ENCODE measurements around the gene ALPI.

ALPI gene

DNA sequence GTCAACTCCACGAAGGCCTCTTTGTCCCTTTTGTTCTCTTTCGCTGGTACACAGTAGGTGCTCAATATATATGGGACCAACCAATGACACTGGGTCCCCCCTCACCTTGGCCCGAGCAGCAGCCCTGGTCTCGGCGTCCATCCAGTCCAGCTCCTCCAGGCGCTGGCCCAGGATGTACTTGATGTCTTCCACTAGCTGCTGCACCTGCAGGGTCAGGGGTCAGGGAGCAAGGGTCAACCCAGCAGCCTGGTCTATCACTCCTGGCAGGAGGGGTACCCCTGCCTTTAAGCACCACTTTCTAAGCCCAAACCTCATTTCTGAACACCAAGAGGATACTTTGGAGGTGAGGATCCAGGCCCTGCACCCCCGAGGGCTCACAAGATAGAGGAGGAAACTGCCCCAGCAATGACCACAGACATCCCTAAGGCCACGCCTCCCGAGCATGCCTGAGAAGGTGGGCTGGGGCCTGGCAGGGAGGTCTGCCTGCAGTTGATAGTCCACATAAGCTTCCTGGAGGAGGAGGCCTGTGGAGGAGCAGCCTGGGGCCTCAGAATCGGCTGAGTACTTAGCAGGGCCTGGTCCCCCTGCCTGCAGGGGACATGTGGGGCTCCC is 27.5 kb downstream of the ALPI start:
- Histone ChIP-seq H3K4me3 (ENCODE audit: low read depth, low read length) (no peak overlapping the region), H3K9me3 (ENCODE audit: control insufficient read depth, insufficient read depth, low read depth, low read length) (no peaks in the 10 kb centered on the region), H3K36me3 (ENCODE audit: control insufficient read depth in 2 of 2, insufficient read depth in 1 of 2, low read length in 2 of 2) (peaks cover 0 to 8% of the 10 kb centered on the region in 2 experiments; a peak in 1 of 3 replicates), H3K4me1 (ENCODE audit: control insufficient read depth, insufficient read depth, low read length) (no peaks in the 10 kb centered on the region), H3K27ac (ENCODE audit: extremely low read depth, low read depth, low read length) (no peak overlapping the region)
- ChIA-PET CTCF (no interaction called here), POLR2A (no interaction called here)
- no peak for TF ChIP-seq ZNF184 (tag by site-specific recombination; IDR thresholded peaks at IDR 0.05)
- TF ChIP-seq ZNF311 (tag by site-specific recombination; IDR thresholded peaks at IDR 0.05; ENCODE audit: borderline replicate concordance), result no peak
- TF ChIP-seq ZNF521 (tag by site-specific recombination; IDR thresholded peaks at IDR 0.05), result no peak
- TF ChIP-seq, protein P1, sequence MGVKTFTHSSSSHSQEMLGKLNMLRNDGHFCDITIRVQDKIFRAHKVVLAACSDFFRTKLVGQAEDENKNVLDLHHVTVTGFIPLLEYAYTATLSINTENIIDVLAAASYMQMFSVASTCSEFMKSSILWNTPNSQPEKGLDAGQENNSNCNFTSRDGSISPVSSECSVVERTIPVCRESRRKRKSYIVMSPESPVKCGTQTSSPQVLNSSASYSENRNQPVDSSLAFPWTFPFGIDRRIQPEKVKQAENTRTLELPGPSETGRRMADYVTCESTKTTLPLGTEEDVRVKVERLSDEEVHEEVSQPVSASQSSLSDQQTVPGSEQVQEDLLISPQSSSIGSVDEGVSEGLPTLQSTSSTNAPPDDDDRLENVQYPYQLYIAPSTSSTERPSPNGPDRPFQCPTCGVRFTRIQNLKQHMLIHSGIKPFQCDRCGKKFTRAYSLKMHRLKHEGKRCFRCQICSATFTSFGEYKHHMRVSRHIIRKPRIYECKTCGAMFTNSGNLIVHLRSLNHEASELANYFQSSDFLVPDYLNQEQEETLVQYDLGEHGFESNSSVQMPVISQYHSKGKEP (tag by site-specific recombination; IDR thresholded peaks at IDR 0.05), result no peak
- TF ChIP-seq ZNF302 (tag by site-specific recombination; IDR thresholded peaks at IDR 0.05; ENCODE audit: low read depth), result no peak
- no peak for TF ChIP-seq ZNF16 (tag by site-specific recombination; IDR thresholded peaks at IDR 0.05; ENCODE audit: low read depth)
- no peak for TF ChIP-seq ZNF768 (tag by site-specific recombination; IDR thresholded peaks at IDR 0.05)
- TF ChIP-seq ZNF473 (tag by site-specific recombination; IDR thresholded peaks at IDR 0.05), result no peak
- TF ChIP-seq SCRT1 (tag by site-specific recombination; IDR thresholded peaks at IDR 0.05; ENCODE audit: borderline replicate concordance), result no peak
- no peak for TF ChIP-seq ZNF394 (tag by site-specific recombination; IDR thresholded peaks at IDR 0.05; ENCODE audit: borderline replicate concordance)
- no peak for TF ChIP-seq GFI1B (tag by site-specific recombination; IDR thresholded peaks at IDR 0.05)
- TF ChIP-seq ZNF707 (tag by site-specific recombination; IDR thresholded peaks at IDR 0.05), result no peak

DNA sequence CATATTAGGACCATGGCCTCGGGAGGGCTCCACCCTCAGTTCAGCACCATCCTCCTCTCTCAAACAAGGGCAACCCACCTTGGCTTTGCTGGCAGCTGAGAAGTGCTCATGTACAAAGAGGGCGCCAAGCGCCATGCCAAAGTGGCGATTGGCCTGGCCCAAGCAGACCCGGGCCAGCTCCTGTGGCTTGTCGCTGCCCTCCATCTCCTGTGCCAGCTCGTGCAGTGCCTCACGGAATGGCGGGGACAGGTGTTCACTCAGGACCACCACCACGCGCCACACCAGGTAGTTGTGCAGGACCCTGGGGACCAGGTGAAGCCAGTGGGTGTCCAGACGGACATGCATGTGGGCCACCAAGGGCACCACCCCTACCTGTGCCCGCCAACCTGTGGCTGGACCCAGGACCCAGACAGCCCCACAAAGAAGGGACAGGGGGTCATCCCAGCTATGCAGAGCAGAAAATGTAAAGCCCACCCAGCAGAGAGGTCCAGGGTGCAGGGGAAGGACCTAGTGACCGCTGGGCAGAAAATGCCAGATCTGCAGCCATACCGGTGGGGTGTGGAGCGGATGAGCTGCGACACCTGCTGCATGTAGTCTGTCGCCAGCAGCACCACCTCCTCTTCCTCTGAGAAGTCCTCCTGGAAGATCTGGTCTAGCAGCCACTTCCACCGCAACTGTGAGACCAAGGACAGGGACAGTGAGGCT is 28.1 kb downstream of the ALPI start:
- Histone ChIP-seq H3K4me3 (ENCODE audit: low read depth, low read length) (no peak overlapping the region), H3K9me3 (ENCODE audit: control insufficient read depth, insufficient read depth, low read depth, low read length) (no peaks in the 10 kb centered on the region), H3K36me3 (ENCODE audit: control insufficient read depth in 2 of 2, insufficient read depth in 1 of 2, low read length in 2 of 2) (peaks cover 0 to 8% of the 10 kb centered on the region in 2 experiments; a peak in 1 of 3 replicates), H3K27ac (ENCODE audit: extremely low read depth, low read depth, low read length) (no peak overlapping the region), H3K4me1 (ENCODE audit: control insufficient read depth, insufficient read depth, low read length) (no peaks in the 10 kb centered on the region)
- POLR2A ChIA-PET, result no interaction called here
- CTCF ChIA-PET, result interaction anchor here (0.5 kb wide), 1 partner anchor 34 kb away, joined by 3 read pairs; no protein-coding TSS in a partner anchor
- TF ChIP-seq ZNF311 (tag by site-specific recombination; IDR thresholded peaks at IDR 0.05; ENCODE audit: borderline replicate concordance) (no peak), KLF8 (tag by site-specific recombination; IDR thresholded peaks at IDR 0.05) (no peak), KLF16 (tag by site-specific recombination; IDR thresholded peaks at IDR 0.05) (no peak), ZNF10 (tag by site-specific recombination; IDR thresholded peaks at IDR 0.05) (no peak), EGR2 (tag by site-specific recombination; IDR thresholded peaks at IDR 0.05; ENCODE audit: low read depth) (no peak)
- TF ChIP-seq, protein P2, sequence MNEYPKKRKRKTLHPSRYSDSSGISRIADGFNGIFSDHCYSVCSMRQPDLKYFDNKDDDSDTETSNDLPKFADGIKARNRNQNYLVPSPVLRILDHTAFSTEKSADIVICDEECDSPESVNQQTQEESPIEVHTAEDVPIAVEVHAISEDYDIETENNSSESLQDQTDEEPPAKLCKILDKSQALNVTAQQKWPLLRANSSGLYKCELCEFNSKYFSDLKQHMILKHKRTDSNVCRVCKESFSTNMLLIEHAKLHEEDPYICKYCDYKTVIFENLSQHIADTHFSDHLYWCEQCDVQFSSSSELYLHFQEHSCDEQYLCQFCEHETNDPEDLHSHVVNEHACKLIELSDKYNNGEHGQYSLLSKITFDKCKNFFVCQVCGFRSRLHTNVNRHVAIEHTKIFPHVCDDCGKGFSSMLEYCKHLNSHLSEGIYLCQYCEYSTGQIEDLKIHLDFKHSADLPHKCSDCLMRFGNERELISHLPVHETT (tag by site-specific recombination; IDR thresholded peaks at IDR 0.05), result no peak

DNA sequence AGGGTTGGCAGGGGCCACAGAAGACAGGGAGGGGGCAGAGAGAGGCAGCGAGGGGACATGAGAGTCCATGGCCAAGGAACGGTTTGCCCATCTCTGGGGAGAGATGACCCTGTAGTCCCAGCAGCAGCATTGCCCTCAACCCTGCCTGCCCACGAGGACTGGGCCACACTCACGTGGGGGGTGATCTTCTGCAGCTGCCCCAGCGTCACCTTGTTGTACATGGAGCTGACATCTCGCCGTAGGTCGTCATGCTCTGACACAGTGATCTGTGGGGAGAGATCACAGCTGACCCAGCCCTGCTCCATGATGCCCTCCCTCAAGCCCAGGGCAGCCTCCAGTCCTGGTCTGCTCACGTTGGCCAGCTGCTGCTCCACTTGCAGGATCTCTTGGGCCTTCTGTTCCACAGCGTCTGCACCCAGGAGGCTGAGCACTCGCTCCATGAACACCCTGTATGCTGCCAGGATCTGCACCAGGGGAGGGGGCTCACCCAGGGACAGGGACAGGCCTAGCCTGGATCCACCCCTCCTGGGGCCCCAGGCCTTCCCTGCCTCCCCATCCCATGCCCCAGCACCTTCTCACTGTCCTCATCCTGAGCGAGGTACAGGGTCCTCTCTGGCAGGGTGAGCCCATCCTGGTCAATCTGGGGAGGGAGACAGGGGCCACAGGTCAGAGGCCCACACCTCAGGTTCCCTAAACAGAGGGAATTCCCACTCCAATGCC is 28.8 kb downstream of the ALPI start:
- H3K27ac ChIP-seq (ENCODE audit: extremely low read depth, low read depth, low read length), result no peak overlapping the region
- no peaks in the 10 kb centered on the region for H3K9me3 ChIP-seq (ENCODE audit: control insufficient read depth, insufficient read depth, low read depth, low read length)
- H3K36me3 ChIP-seq (ENCODE audit: control insufficient read depth in 2 of 2, insufficient read depth in 1 of 2, low read length in 2 of 2), result peaks cover 0 to 8% of the 10 kb centered on the region in 2 experiments; a peak in 1 of 3 replicates
- no peak overlapping the region for H3K4me3 ChIP-seq (ENCODE audit: low read depth, low read length)
- no peaks in the 10 kb centered on the region for H3K4me1 ChIP-seq (ENCODE audit: control insufficient read depth, insufficient read depth, low read length)
- ChIA-PET CTCF (interaction anchor here (0.5 kb wide), 1 partner anchor 34 kb away, joined by 3 read pairs; no protein-coding TSS in a partner anchor), POLR2A (no interaction called here)
- TF ChIP-seq, protein P3, sequence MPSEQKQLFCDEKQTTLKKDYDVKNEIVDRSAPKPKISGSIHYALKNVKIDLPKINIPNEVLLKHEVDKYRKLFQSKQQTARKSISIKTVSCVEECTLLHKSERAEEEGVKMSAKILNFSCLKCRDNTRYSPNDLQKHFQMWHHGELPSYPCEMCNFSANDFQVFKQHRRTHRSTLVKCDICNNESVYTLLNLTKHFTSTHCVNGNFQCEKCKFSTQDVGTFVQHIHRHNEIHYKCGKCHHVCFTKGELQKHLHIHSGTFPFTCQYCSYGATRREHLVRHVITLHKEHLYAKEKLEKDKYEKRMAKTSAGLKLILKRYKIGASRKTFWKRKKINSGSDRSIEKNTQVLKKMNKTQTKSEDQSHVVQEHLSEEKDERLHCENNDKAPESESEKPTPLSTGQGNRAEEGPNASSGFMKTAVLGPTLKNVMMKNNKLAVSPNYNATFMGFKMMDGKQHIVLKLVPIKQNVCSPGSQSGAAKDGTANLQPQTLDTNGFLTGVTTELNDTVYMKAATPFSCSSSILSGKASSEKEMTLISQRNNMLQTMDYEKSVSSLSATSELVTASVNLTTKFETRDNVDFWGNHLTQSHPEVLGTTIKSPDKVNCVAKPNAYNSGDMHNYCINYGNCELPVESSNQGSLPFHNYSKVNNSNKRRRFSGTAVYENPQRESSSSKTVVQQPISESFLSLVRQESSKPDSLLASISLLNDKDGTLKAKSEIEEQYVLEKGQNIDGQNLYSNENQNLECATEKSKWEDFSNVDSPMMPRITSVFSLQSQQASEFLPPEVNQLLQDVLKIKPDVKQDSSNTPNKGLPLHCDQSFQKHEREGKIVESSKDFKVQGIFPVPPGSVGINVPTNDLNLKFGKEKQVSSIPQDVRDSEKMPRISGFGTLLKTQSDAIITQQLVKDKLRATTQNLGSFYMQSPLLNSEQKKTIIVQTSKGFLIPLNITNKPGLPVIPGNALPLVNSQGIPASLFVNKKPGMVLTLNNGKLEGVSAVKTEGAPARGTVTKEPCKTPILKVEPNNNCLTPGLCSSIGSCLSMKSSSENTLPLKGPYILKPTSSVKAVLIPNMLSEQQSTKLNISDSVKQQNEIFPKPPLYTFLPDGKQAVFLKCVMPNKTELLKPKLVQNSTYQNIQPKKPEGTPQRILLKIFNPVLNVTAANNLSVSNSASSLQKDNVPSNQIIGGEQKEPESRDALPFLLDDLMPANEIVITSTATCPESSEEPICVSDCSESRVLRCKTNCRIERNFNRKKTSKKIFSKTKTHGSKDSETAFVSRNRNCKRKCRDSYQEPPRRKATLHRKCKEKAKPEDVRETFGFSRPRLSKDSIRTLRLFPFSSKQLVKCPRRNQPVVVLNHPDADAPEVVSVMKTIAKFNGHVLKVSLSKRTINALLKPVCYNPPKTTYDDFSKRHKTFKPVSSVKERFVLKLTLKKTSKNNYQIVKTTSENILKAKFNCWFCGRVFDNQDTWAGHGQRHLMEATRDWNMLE (tag by site-specific recombination; conservative IDR thresholded peaks at IDR 0.05; ENCODE audit: low read depth), result no peak
- TF ChIP-seq ZNF555 (tag by site-specific recombination; conservative IDR thresholded peaks at IDR 0.05) (no peak), KLF16 (tag by site-specific recombination; IDR thresholded peaks at IDR 0.05) (no peak)
